Measurements from ENCODE around the gene RBBP4.
A peak's percentile ranks its signal among the peaks of the same experiment; 100 is the strongest.
"Not testable (repeated sequence)": the region's sequence is repeated elsewhere in the genome, so short reads cannot be mapped to it uniquely, and the experiment has no call there.

RBBP4 gene

GRCh38 chr1:32639489-32640075 is 11.4 kb upstream of the RBBP4 start:
- no peak for DNase-seq (ENCODE audit: low read depth)

GRCh38 chr1:32642292-32642827 is 8.6 kb upstream of the RBBP4 start:
- DNase-seq (ENCODE audit: low read depth), result not testable (repeated sequence)

- DNase-seq (ENCODE audit: low read depth), result no peak
These were observed 6.6 kb upstream of the RBBP4 start for GRCh38 chr1:32644426-32644825.

- DNase-seq (ENCODE audit: low read depth), result no peak
These were observed 3.5 kb upstream of the RBBP4 start for GRCh38 chr1:32647308-32648134.

GRCh38 chr1:32650248-32650751 is 708 bp upstream of the RBBP4 start, which contains the start of gene ZBTB8OS:
Gene ZBTB8OS (minus strand): TSS chr1:32650550. CDS start chr1:32650529, 21 bp downstream.
- DNase-seq (ENCODE audit: low read depth), result peak; percentile 75

GRCh38 chr1:32651461-32652073 is 559 bp downstream of the RBBP4 start:
- no peak for DNase-seq (ENCODE audit: low read depth)

GRCh38 chr1:32652244-32652962 is 1.4 kb downstream of the RBBP4 start:
- no peak for DNase-seq (ENCODE audit: low read depth)

GRCh38 chr1:32659581-32659980 is 8.6 kb downstream of the RBBP4 start:
- no peak for DNase-seq (ENCODE audit: low read depth)

GRCh38 chr1:32665915-32666314 is 14.9 kb downstream of the RBBP4 start:
- no peak for DNase-seq (ENCODE audit: low read depth)

GRCh38 chr1:32666901-32667566 is 16.0 kb downstream of the RBBP4 start:
- no peak for DNase-seq (ENCODE audit: low read depth)

- not testable (repeated sequence) for DNase-seq (ENCODE audit: low read depth)
These were observed 17.7 kb downstream of the RBBP4 start for GRCh38 chr1:32668716-32669115.

GRCh38 chr1:32676945-32677344 is 25.9 kb downstream of the RBBP4 start:
- no peak for DNase-seq (ENCODE audit: low read depth)

GRCh38 chr1:32679993-32680392 is 29.0 kb downstream of the RBBP4 start:
- DNase-seq (ENCODE audit: low read depth), result not testable (repeated sequence)

- DNase-seq (ENCODE audit: low read depth), result no peak
These were observed 29.6 kb downstream of the RBBP4 start for GRCh38 chr1:32680642-32681041.

GRCh38 chr1:32681509-32681908 is 30.5 kb downstream of the RBBP4 start:
- no peak for DNase-seq (ENCODE audit: low read depth)

GRCh38 chr1:32681999-32682398 is 31.0 kb downstream of the RBBP4 start:
- no peak for DNase-seq (ENCODE audit: low read depth)

GRCh38 chr1:32683397-32683796 is 32.4 kb downstream of the RBBP4 start:
- DNase-seq (ENCODE audit: low read depth), result no peak

GRCh38 chr1:32684167-32684811 is 33.3 kb downstream of the RBBP4 start:
- DNase-seq (ENCODE audit: low read depth), result no peak

GRCh38 chr1:32685498-32685897 is 34.5 kb downstream of the RBBP4 start:
- no peak for DNase-seq (ENCODE audit: low read depth)

- DNase-seq (ENCODE audit: low read depth), result no peak
These were observed 35.4 kb downstream of the RBBP4 start for GRCh38 chr1:32686387-32686786.
